KMS-11 (cell line): ENCODE data around the gene C15orf61.
A peak's percentile ranks its signal among the peaks of the same experiment; 100 is the strongest.

Experiments used
- H2AFZ ChIP-seq: fragments of 200-600 bp; sonication (generic); 2 replicates; pipeline ENCODE4 v1.6.1; 2016; ENCODE audit warnings: antibody characterized with exemption, mixed run types, low read depth
- H3K27ac ChIP-seq: fragments of 200-600 bp; sonication (generic); 2 replicates; pipeline ENCODE4 v1.6.1; 2016; ENCODE audit warnings: mild to moderate bottlenecking, mixed run types
- H3K27me3 ChIP-seq: fragments of 200-600 bp; sonication (generic); 2 replicates; pipeline ENCODE4 v1.6.1; 2017; ENCODE audit warnings: mild to moderate bottlenecking, low read depth, mixed run types, moderate library complexity; ENCODE audit not compliant: insufficient read depth
- H3K36me3 ChIP-seq: fragments of 200-600 bp; sonication (generic); 2 replicates; pipeline ENCODE4 v1.6.1; 2017; ENCODE audit warnings: mild to moderate bottlenecking, mixed run types; ENCODE audit not compliant: insufficient read depth
- H3K4me1 ChIP-seq: fragments of 200-600 bp; sonication (generic); 2 replicates; pipeline ENCODE4 v1.6.1; 2016; ENCODE audit warnings: mild to moderate bottlenecking, low read depth, mixed run types; ENCODE audit not compliant: poor library complexity, severe bottlenecking
- H3K4me2 ChIP-seq: fragments of 200-600 bp; sonication (generic); 2 replicates; pipeline ENCODE4 v1.7.0; 2016; ENCODE audit warnings: mild to moderate bottlenecking, mixed run types
- H3K4me3 ChIP-seq: fragments of 200-600 bp; sonication (generic); IDR thresholded peaks from 2 replicates; pipeline ENCODE4 v1.6.1; 2017; ENCODE audit warnings: low read depth, low read length, mixed read lengths; ENCODE audit not compliant: insufficient read depth
- H3K79me2 ChIP-seq: fragments of 200-600 bp; sonication (generic); 2 replicates; pipeline ENCODE4 v1.6.1; 2016; ENCODE audit warnings: low read depth, mixed run types; ENCODE audit not compliant: insufficient read depth
- H3K9ac ChIP-seq: fragments of 200-600 bp; sonication (generic); 2 replicates; pipeline ENCODE4 v1.6.1; 2016; ENCODE audit warnings: mild to moderate bottlenecking, mixed run types
- H4K20me1 ChIP-seq: fragments of 200-600 bp; sonication (generic); 2 replicates; pipeline ENCODE4 v1.6.1; 2016; ENCODE audit warnings: mild to moderate bottlenecking, mixed run types; ENCODE audit not compliant: insufficient read depth
- TF ChIP-seq, protein P1 (sequence below): fragments of 200-600 bp; sonication (generic); conservative IDR thresholded peaks from 2 replicates; pipeline ENCODE4 v1.6.1; 2017; ENCODE audit warnings: low read depth, mild to moderate bottlenecking, antibody characterized with exemption, low read length, moderate library complexity, mixed read lengths

The C15orf61 gene

GRCh38 chr15:67564968-67565345 lies 44.0 kb downstream of the C15orf61 start:
- H2AFZ ChIP-seq = no peak overlapping the region
- H3K79me2 ChIP-seq = no peaks in the 10 kb centered on the region
- H3K36me3 ChIP-seq = no peaks in the 10 kb centered on the region
- no peak overlapping the region for H3K9ac ChIP-seq
- H3K4me3 ChIP-seq = no peak overlapping the region
- H3K4me2 ChIP-seq = peak overlapping the region; percentile 61
- TF ChIP-seq, protein P1, sequence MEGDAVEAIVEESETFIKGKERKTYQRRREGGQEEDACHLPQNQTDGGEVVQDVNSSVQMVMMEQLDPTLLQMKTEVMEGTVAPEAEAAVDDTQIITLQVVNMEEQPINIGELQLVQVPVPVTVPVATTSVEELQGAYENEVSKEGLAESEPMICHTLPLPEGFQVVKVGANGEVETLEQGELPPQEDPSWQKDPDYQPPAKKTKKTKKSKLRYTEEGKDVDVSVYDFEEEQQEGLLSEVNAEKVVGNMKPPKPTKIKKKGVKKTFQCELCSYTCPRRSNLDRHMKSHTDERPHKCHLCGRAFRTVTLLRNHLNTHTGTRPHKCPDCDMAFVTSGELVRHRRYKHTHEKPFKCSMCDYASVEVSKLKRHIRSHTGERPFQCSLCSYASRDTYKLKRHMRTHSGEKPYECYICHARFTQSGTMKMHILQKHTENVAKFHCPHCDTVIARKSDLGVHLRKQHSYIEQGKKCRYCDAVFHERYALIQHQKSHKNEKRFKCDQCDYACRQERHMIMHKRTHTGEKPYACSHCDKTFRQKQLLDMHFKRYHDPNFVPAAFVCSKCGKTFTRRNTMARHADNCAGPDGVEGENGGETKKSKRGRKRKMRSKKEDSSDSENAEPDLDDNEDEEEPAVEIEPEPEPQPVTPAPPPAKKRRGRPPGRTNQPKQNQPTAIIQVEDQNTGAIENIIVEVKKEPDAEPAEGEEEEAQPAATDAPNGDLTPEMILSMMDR = no peak
- H4K20me1 ChIP-seq = no peaks in the 10 kb centered on the region
- H3K27me3 ChIP-seq = no peaks in the 10 kb centered on the region
- H3K27ac ChIP-seq = peak overlapping the region; percentile 2; the same call in 1 of the 2 replicates
- peaks cover 33% of the 10 kb centered on the region for H3K4me1 ChIP-seq

GRCh38 chr15:67569668-67570067 lies 48.7 kb downstream of the C15orf61 start:
- TF ChIP-seq, protein P1 = no peak
- no peaks in the 10 kb centered on the region for H3K79me2 ChIP-seq
- H2AFZ ChIP-seq = no peak overlapping the region
- H3K4me1 ChIP-seq = peaks cover 24% of the 10 kb centered on the region
- no peak overlapping the region for H3K9ac ChIP-seq
- H3K4me3 ChIP-seq = no peak overlapping the region
- no peaks in the 10 kb centered on the region for H3K36me3 ChIP-seq
- H4K20me1 ChIP-seq = no peaks in the 10 kb centered on the region
- H3K27me3 ChIP-seq = no peaks in the 10 kb centered on the region
- no peak overlapping the region for H3K4me2 ChIP-seq
- H3K27ac ChIP-seq = no peak overlapping the region

- Histone ChIP-seq H3K4me1 (peaks cover 16% of the 10 kb centered on the region), H3K79me2 (no peaks in the 10 kb centered on the region), H3K36me3 (no peaks in the 10 kb centered on the region), H3K27ac (no peak overlapping the region), H2AFZ (no peak overlapping the region), H3K4me2 (no peak overlapping the region), H3K27me3 (no peaks in the 10 kb centered on the region), H3K9ac (no peak overlapping the region), H3K4me3 (no peak overlapping the region), H4K20me1 (no peaks in the 10 kb centered on the region)
- TF ChIP-seq, protein P1 = no peak
Measured at GRCh38 chr15:67570875-67571647, 50.1 kb downstream of the C15orf61 start.

- Histone ChIP-seq H3K27me3 (no peaks in the 10 kb centered on the region), H3K36me3 (no peaks in the 10 kb centered on the region), H3K4me3 (no peak overlapping the region), H3K4me2 (no peak overlapping the region), H3K4me1 (peaks cover 16% of the 10 kb centered on the region), H3K27ac (no peak overlapping the region), H4K20me1 (no peaks in the 10 kb centered on the region), H3K9ac (no peak overlapping the region), H3K79me2 (no peaks in the 10 kb centered on the region), H2AFZ (no peak overlapping the region)
- TF ChIP-seq, protein P1 = no peak
Measured at GRCh38 chr15:67571648-67572415, 50.9 kb downstream of the C15orf61 start.
